GM18861 (cell line): Measurements from ENCODE around the gene YLPM1.
A peak's percentile ranks its signal among the peaks of the same experiment; 100 is the strongest.

ENCODE experiments used
- ATAC-seq: cut with Tn5 transposase; IDR thresholded peaks from one replicate; pipeline ENCODE4 v1.9.1; 2021; ENCODE audit not compliant: unreplicated experiment

The YLPM1 gene

GRCh38 chr14:74840603-74841030 lies 77.5 kb downstream of the YLPM1 start:
- ATAC-seq = no peak

DNA sequence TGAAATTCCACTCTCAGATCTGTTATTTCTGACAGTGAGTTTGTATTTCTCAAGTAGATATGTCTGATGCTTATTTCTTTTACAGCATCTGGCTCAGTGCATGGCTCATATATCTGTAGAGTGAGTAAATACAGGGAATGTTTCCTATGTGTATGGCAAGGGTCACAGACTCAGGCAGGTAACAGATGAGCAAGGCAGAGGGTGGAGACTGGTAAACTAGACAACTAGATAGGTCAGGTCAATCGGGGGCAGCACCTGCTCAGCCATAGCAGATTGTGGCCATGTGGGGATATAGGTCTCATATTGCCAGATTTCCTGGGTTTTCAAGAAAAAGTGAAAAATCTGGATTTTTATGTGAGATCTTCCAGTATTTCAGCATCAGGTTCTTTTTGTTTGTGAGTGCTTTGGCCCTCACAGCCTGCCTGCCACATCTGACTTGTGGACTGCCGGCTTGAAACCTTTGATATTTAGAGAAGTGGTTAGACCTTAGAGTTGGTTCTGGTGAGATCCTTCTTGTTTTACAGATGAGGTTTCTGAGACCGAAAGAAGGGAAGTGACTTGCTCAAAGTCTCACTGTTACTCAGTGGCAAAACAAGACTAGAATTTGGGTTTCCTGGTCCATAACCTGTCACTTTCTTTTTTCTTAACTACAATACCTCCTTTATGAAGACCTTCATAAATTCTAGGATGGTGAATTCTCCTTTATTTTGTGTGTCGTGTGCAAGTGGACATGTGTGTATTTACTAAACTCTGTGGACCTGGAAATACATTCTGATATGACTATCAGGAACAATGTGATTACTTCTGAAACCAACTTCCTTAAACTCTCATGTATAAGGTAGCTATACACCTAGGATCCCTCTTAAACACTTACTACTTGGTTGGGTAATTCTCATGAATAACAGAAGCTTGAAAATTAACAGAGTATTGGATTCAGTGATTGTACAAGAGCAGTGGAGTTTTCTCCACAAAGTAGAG lies 78.4 kb downstream of the YLPM1 start:
- ATAC-seq = peak; percentile 68

DNA sequence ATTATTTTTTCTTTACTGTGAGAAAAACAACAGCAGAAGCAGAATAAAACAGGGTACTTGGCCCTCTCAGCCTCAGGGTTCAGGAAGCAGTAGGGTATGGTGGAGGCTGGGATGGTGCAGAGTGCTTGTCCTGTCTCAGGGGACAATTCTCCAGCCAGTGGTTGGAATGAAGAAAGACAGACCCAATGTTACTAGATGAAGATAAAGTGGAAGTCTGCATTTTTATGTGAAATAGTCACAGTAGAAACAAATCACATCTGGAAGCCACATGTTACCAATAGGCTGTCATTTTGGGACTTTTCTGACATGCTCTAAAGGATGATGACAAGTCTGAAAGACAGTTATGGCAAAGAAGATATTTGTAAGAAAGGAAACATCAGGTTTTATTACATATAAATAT lies 80.5 kb downstream of the YLPM1 start:
- ATAC-seq = no peak

- ATAC-seq = no peak
Measured at GRCh38 chr14:74846168-74846567, 83.1 kb downstream of the YLPM1 start.

DNA sequence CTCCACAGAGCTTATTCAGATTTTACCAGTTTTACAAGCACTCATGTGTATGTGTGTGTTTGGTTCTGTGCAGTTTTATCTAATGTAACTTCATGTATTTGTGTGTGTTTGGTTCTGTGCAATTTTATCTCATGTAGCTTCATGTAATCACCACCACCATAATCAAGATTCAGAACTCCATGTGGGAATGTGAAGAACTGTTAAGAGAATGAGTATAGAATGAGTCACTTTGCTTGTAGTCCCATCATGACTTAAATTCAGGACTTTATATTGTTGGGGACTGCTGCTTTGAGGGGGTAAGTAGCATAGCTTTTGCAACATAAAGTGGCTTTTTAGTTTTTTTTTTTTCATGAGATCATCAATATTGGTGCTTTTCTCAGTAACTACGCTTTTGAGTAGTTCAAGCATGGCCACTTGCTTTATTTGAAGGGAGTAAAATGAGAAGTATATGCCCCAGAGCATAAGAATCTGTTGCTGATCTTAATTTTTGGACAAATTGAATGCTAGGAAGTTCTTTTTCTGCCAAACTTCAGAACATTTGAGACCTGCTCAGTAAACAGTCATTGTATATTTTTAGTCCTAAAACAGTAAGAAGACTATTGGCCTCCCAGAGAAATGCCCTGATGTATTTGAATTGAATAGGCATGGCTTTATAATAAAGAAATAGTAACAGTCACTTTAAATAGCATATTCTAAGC lies 84.0 kb downstream of the YLPM1 start:
- ATAC-seq = no peak

DNA sequence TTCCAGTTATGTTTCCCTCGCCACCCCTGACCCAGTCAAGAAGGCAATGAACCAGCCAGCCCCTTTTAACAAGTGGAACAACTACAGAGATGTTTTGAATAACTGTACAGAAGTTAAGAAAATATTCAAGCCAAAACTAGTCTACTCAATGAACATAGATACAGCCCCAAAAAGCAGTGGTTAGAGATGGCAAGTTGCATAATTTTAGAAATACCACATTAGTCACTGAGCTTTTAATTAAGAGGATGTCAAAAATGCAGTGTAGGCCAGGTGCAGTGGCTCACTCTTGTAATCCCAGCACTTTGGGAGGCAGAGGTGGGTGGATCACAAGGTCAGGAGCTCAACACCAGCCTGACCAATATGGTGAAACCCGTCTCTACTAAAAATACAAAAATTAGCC lies 85.7 kb downstream of the YLPM1 start:
- no peak for ATAC-seq

GRCh38 chr14:74852922-74853530 lies 89.9 kb downstream of the YLPM1 start:
- no peak for ATAC-seq

GRCh38 chr14:74853581-74853980 lies 90.5 kb downstream of the YLPM1 start:
- no peak for ATAC-seq

DNA sequence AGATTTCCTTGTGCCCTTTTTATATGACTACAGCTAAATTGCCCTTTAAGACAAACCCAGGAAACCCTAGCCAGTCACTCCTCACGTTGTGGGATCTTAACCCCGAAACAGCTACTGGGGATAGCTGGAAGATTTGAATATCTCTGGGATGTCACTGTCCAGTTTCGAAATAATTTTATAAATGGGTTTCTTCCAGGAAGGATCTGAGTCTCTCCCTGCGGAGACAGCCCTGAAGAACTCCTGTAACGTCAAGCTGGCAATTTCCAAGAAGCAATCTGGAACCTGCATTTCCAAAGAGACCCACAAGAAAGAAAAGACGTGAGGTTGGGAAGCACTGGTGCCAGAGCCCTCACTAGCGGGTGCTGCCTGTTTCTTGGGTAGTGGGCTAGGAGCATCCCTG lies 91.9 kb downstream of the YLPM1 start:
- ATAC-seq = no peak

DNA sequence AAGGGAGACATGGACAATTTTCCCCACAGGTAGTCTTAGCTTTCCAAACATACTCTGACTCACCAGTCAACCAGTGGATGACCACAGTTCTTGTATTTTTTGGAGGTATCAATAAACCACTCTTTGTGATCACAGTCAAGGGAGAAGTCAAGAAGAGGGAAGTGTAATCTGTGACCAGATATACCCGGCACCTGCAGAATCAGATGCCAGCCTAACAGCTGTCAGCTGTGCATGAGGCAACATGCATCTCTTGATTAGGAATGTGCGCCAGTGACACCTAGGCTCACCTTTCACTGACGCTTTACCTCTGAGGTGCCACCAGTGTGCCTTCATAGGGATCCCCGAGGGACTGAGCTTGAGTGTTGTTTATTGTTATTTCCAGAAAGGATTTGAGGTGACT lies 92.8 kb downstream of the YLPM1 start:
- no peak for ATAC-seq

DNA sequence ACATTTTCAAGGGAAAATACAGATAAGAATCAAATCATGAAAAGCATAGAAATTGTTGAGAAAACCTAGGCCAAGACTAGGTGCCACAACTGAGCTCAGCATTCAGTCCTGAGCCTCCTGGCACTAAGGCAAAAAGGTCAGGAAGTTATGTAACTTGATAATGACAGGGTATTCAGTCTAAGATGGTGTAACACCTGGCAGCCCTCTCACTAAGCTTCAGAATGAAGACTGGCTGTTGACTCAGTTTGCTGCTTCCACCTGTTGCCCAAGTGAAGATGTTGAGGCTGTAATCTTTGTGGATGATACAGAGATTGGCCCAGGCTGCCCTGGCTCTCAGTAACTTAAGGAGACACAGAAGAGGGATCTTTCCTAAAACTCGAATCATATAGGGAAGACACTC lies 93.2 kb downstream of the YLPM1 start:
- ATAC-seq = no peak

DNA sequence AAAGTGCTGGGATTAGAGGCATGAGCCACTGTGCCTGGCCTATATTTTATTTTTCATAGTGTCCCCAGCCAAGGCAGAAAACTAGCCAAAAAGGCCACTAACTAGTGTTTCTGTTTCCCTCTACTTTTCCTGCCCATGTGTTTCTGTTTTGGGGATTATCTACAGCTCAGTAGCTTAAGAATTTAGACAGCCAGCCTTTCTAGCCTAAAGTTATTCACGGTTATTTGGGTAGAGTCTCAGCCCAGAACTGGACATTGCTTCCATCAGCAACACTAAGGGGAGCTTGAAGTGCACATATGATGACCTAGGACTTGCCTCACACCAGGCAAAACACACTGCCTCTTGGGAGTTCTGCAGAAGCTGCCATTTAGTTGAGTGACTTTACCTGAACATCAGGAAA lies 94.9 kb downstream of the YLPM1 start:
- no peak for ATAC-seq

DNA sequence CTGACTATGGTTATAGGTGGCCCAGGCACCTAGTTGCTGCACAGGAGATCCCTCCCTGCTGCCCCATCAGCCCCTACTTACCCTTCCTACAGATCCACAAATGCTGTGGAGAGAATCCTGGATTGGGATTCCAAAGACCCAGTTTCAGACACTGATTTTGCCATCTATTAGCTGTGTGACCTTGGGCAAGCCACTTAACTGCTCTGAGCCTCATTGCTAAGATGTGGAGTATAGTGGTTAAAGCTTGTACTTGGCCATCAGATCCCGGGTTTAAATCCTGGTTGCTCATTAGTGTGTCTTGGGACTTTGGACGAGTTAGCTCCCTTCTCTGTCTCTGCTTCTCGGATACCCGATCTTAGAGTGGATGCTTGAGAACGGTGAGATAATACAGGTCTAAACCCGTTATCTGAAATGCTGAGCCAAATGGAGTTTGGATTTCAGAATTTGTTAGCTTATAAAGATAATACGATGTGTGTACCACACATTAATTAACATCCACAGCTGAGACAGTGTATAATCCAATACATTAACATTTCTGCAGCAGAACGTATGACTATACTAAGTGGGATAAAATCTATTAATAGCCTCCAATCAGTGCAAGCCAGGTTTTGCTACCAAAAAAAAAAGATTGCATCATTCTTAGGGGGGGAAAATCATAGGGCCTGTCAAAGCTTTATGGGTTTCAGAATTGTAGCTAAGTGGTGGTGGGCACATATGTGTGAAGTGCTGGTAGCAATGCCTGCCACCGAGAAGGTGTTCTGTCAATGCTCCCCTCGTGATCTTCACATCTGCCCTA lies 96.8 kb downstream of the YLPM1 start:
- no peak for ATAC-seq

GRCh38 chr14:74860899-74861733 lies 98.0 kb downstream of the YLPM1 start:
- ATAC-seq = no peak

- no peak for ATAC-seq
Measured at GRCh38 chr14:74861734-74862090, 98.6 kb downstream of the YLPM1 start.

DNA sequence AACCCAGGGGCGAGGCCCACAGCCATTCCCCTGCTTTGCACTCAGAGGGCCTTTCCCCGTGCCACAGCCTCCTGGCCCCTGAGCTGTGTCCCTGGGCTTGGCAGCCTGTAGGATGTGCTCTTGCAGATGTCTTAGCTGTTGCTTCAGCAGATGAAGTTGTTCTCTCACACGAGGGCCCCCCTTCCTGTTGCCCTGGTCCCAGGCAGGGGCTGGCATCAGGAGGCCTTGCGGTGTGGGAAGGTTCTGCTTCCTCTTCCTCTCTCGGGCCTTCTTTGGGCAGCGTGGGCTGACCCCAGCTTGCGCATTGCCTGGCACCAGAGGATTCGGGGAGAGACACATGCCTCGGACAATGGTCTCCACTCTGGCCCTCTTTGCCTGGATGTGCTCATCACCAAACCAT lies 100.2 kb downstream of the YLPM1 start:
- no peak for ATAC-seq

GRCh38 chr14:74864198-74864597 lies 101.1 kb downstream of the YLPM1 start:
- no peak for ATAC-seq

- ATAC-seq = no peak
Measured at GRCh38 chr14:74865156-74865555, 102.0 kb downstream of the YLPM1 start.

DNA sequence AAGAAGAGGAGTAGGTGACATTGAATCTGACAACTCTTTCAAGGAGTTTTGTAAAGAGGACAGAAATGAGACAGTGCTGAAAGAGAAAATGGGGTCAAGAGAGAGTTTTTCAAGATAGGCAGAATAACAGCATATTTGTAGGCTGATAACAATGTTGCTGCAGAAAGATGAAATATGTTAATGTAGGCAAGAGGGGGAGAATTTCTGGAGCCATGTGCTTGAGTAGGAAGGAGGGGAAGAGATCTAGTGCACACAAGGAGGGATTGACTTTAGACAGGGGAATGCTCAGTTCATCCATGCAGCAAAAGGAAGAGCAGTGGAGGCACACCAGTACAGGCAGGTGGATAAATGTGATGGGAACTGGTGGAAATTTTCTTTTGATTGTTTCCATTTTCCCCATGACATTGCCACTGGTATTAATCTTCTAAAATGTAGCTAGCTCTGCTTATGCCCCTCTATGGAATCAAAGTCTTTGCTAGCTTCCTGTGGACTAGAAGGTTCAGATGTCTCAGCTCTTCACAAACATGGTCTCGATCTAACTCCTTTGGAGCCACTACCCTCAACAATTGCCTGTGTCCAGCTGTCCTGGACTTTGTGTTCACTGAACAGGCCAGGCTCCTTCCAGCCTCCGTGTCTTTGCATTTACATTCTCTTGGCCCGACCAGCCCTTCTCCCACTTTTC lies 103.7 kb downstream of the YLPM1 start:
- ATAC-seq = no peak

- no peak for ATAC-seq
Measured at GRCh38 chr14:74867673-74868072, 104.6 kb downstream of the YLPM1 start.
